Vagina (tissue), 2 donors: ENCODE results near the gene IQSEC2.

Source experiments
- POLR2AphosphoS5 ChIP-seq, 2 donors: sonication (generic); formaldehyde crosslinking; IDR thresholded peaks; one replicate each; pipeline ENCODE4 v1.9.0; 2017; ENCODE audit warnings: antibody characterized with exemption in 2 of 2, mild to moderate bottlenecking in 2 of 2, low read depth in 1 of 2; ENCODE audit not compliant: insufficient read depth in 1 of 2
- TF ChIP-seq, protein P1 (sequence below), 3 experiments: fragments of 450-650 bp in 2 of 3; fragments of 200-600 bp in 1 of 3; sonication (generic) in 1 of 3; IDR thresholded peaks; one replicate each; pipeline ENCODE4 v1.5.1; 2017 to 2019; ENCODE audit warnings: antibody characterized with exemption in 3 of 3, mild to moderate bottlenecking in 2 of 3, moderate library complexity in 2 of 3

DNA sequence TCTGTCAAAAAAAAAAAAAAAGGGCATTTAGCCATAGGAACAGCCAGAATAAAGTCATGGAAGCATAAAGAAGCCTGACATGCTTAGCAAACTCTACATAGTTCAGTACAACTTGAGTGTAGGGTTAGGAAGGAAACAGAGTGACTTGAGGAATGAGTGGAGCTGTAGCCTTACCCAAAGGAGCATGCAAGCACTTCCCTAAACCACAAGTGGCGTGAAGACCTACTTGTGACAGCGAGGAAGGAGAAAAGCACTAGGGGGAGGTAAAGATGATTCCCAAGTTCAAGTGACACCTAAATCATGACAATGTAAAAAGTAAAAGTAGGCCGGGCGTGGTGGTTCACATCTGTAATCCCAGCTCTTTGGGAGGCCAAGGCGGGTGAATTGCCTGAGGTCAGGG, 21.8 kb upstream of the IQSEC2 start:
- no peak for TF ChIP-seq POLR2AphosphoS5 (IDR thresholded peaks at IDR 0.05; ENCODE audit: insufficient read depth in 1 of 2, low read depth in 1 of 2)
- TF ChIP-seq, protein P1, sequence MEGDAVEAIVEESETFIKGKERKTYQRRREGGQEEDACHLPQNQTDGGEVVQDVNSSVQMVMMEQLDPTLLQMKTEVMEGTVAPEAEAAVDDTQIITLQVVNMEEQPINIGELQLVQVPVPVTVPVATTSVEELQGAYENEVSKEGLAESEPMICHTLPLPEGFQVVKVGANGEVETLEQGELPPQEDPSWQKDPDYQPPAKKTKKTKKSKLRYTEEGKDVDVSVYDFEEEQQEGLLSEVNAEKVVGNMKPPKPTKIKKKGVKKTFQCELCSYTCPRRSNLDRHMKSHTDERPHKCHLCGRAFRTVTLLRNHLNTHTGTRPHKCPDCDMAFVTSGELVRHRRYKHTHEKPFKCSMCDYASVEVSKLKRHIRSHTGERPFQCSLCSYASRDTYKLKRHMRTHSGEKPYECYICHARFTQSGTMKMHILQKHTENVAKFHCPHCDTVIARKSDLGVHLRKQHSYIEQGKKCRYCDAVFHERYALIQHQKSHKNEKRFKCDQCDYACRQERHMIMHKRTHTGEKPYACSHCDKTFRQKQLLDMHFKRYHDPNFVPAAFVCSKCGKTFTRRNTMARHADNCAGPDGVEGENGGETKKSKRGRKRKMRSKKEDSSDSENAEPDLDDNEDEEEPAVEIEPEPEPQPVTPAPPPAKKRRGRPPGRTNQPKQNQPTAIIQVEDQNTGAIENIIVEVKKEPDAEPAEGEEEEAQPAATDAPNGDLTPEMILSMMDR (IDR thresholded peaks at IDR 0.05) = no peak
